ENCODE results near the gene TUBA3E. TPM values are rescaled to one million over a fixed set of nuclear protein-coding genes. Genes with fewer than 3 reads are reported as not detected.
"Not testable (repeated sequence)": the region's sequence is repeated elsewhere in the genome, so short reads cannot be mapped to it uniquely, and the experiment has no call there.

TUBA3E gene
- total RNA-seq, 2 experiments from 2014 or later: not detected

DNA sequence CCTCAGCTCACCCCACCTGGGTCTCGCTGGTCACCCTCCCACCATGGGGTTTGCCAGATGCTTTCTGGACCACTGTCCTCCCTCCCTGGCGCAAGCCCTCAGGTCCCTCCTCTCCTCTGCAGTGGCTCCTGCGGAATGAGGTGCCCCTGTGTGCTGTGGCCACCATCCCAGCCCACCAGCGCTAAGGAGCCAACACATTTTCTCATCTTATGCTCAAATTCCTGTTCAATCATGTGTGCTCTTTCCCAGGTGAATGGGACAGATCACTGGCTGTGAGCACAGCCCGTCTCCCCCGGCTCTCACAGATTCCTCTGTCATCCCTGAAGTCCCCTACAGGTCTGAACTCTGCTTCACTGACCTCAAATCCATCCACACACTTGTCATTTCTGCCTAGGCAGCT, 38.1 kb downstream of the TUBA3E start:
- Histone ChIP-seq H3K9me2 (ENCODE audit: insufficient read depth, low read length) (no peaks in the 10 kb centered on the region), H3K79me2 (ENCODE audit: insufficient read depth, low read depth, low read length) (no peaks in the 10 kb centered on the region), H3K36me3 (ENCODE audit: insufficient read depth, low read length) (peaks cover 40% of the 10 kb centered on the region), H3K4me3 (ENCODE audit: low read depth, low read length, poor library complexity, severe bottlenecking) (no peak overlapping the region), H3K4me1 (ENCODE audit: insufficient read depth, low read length, poor library complexity, severe bottlenecking) (peaks cover 15% of the 10 kb centered on the region), H3K9me3 (ENCODE audit: low read length) (no peaks in the 10 kb centered on the region), H3K27ac (ENCODE audit: low read depth, low read length, poor library complexity, severe bottlenecking) (no peak overlapping the region), H2AFZ (ENCODE audit: low read length) (no peak overlapping the region), H4K20me1 (ENCODE audit: insufficient read depth, low read length) (no peaks in the 10 kb centered on the region), H3K4me2 (ENCODE audit: low read length) (no peak overlapping the region)
- TF ChIP-seq EZH2phosphoT487 (IDR thresholded peaks at IDR 0.05; ENCODE audit: borderline replicate concordance, low read depth, low read length): no peak
- TF ChIP-seq, protein P1, sequence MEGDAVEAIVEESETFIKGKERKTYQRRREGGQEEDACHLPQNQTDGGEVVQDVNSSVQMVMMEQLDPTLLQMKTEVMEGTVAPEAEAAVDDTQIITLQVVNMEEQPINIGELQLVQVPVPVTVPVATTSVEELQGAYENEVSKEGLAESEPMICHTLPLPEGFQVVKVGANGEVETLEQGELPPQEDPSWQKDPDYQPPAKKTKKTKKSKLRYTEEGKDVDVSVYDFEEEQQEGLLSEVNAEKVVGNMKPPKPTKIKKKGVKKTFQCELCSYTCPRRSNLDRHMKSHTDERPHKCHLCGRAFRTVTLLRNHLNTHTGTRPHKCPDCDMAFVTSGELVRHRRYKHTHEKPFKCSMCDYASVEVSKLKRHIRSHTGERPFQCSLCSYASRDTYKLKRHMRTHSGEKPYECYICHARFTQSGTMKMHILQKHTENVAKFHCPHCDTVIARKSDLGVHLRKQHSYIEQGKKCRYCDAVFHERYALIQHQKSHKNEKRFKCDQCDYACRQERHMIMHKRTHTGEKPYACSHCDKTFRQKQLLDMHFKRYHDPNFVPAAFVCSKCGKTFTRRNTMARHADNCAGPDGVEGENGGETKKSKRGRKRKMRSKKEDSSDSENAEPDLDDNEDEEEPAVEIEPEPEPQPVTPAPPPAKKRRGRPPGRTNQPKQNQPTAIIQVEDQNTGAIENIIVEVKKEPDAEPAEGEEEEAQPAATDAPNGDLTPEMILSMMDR (conservative IDR thresholded peaks at IDR 0.05; ENCODE audit: low read length): no peak
- ChIA-PET CTCF (ENCODE audit: unreplicated experiment) (no interaction called here), POLR2A (no interaction called here)
- intact Hi-C loops (cut with micrococcal nuclease; ENCODE audit: unreplicated experiment): no loop called here
- no TSS peak for BruUV-seq (replicated peaks)
- DNase-seq (ENCODE audit: low spot score): no peak

DNA sequence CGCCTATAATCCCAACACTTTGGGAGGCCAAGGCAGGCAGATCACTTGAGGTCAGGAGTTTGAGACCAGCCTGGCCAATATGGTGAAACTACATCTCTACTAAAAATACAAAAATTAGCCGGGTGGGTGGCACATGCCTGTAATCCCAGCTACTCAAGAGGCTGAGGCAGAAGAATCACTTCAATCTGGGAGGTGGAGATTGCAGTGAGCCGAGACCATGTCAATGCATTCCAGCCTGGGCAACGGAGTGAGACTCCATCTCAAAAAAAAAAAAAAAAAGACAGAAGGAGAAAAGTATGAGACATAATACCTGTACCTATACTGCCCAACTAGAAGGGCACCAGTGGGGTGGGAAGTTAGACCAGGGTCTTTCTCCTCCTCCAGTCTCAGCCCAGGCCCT, 38.9 kb downstream of the TUBA3E start:
- H2AFZ ChIP-seq (ENCODE audit: low read length); BruUV-seq (replicated peaks); H3K9me2 ChIP-seq (ENCODE audit: insufficient read depth, low read length); H3K27ac ChIP-seq (ENCODE audit: low read depth, low read length, poor library complexity, severe bottlenecking); H4K20me1 ChIP-seq (ENCODE audit: insufficient read depth, low read length); H3K79me2 ChIP-seq (ENCODE audit: insufficient read depth, low read depth, low read length); intact Hi-C loops (cut with micrococcal nuclease; ENCODE audit: unreplicated experiment); H3K9me3 ChIP-seq (ENCODE audit: low read length); DNase-seq (ENCODE audit: low spot score); CTCF ChIA-PET (ENCODE audit: unreplicated experiment); H3K4me3 ChIP-seq (ENCODE audit: low read depth, low read length, poor library complexity, severe bottlenecking); H3K4me2 ChIP-seq (ENCODE audit: low read length): not testable (repeated sequence)
- POLR2A ChIA-PET: interaction anchor here (0.6 kb wide), 1 partner anchor 10 kb away, joined by 3 read pairs; no protein-coding TSS in a partner anchor
- Histone ChIP-seq H3K36me3 (ENCODE audit: insufficient read depth, low read length) (peaks cover 41% of the 10 kb centered on the region), H3K4me1 (ENCODE audit: insufficient read depth, low read length, poor library complexity, severe bottlenecking) (peaks cover 15% of the 10 kb centered on the region)

DNA sequence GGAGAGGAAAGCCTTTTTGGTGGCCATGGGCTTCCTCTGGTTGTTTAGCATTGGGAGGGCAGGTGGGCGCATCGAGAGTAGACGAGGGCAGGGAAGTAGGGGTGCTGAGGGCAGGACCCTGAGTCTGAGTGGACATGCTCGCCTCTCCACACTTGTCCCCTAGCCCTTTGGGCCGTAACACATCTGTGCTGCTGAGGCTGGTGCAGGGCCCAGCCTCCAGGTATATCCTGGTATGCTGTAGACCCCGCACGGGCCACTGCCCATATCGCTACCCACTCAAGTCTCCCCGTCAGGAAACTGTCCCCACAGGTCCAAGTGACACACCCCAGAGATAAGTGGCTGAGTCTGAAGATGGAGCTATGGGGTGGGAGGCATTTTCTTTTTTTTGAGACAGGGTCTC, 39.6 kb downstream of the TUBA3E start:
- BruUV-seq (replicated peaks): no TSS peak
- TF ChIP-seq, protein P1 (conservative IDR thresholded peaks at IDR 0.05; ENCODE audit: low read length): no peak
- TF ChIP-seq EZH2phosphoT487 (IDR thresholded peaks at IDR 0.05; ENCODE audit: borderline replicate concordance, low read depth, low read length): no peak
- Histone ChIP-seq H3K9me2 (ENCODE audit: insufficient read depth, low read length) (no peaks in the 10 kb centered on the region), H3K4me2 (ENCODE audit: low read length) (no peak overlapping the region), H2AFZ (ENCODE audit: low read length) (no peak overlapping the region), H3K4me1 (ENCODE audit: insufficient read depth, low read length, poor library complexity, severe bottlenecking) (peaks cover 15% of the 10 kb centered on the region), H3K79me2 (ENCODE audit: insufficient read depth, low read depth, low read length) (no peaks in the 10 kb centered on the region), H4K20me1 (ENCODE audit: insufficient read depth, low read length) (no peaks in the 10 kb centered on the region), H3K27ac (ENCODE audit: low read depth, low read length, poor library complexity, severe bottlenecking) (peak overlapping the region; percentile 35), H3K4me3 (ENCODE audit: low read depth, low read length, poor library complexity, severe bottlenecking) (no peak overlapping the region), H3K36me3 (ENCODE audit: insufficient read depth, low read length) (peaks cover 34% of the 10 kb centered on the region), H3K9me3 (ENCODE audit: low read length) (no peaks in the 10 kb centered on the region)
- intact Hi-C loops (cut with micrococcal nuclease; ENCODE audit: unreplicated experiment): no loop called here
- no peak for DNase-seq (ENCODE audit: low spot score)
- ChIA-PET CTCF (ENCODE audit: unreplicated experiment) (no interaction called here), POLR2A (interaction anchor here (0.6 to 0.7 kb wide), 2 partner anchors 9 to 256 kb away, joined by 3 read pairs; no protein-coding TSS in a partner anchor)

DNA sequence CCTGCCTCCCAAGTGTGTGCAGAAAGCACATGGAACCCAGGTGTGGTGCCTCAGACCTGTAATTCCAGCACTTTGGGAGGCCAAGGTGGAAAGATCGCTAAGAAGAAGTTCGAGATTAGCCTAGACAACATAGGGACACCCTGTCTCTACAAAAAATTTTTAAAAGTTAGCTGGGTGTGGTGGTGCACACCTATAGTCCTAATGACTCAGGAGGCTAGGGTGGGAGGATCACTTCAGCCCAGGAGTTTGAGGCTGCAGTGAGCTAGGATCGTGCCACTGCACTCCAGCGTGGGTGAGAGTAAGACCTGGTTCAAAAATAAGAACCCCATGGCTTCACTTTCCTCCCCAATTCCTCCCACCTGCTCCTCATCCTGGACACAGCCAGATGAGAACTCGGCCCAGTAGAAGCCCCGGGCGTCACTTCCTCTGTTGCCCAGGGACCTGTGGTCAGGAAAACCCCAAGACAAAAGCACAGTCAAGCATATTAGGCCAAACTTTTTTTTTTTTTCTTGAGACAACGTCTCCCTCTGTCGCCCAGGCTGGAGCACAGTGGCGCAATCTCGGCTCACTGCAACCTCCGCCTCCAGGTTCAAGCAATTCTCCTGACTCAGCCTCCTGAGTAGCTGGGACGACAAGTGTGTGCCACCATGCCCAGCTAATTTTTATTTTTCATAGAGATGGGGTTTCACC, 40.3 kb downstream of the TUBA3E start:
- H3K9me3 ChIP-seq (ENCODE audit: low read length); H3K79me2 ChIP-seq (ENCODE audit: insufficient read depth, low read depth, low read length); H3K9me2 ChIP-seq (ENCODE audit: insufficient read depth, low read length); H3K4me3 ChIP-seq (ENCODE audit: low read depth, low read length, poor library complexity, severe bottlenecking); H2AFZ ChIP-seq (ENCODE audit: low read length); H3K4me2 ChIP-seq (ENCODE audit: low read length); BruUV-seq (replicated peaks); H4K20me1 ChIP-seq (ENCODE audit: insufficient read depth, low read length); CTCF ChIA-PET (ENCODE audit: unreplicated experiment): not testable (repeated sequence)
- peaks cover 15% of the 10 kb centered on the region for H3K4me1 ChIP-seq (ENCODE audit: insufficient read depth, low read length, poor library complexity, severe bottlenecking)
- peak overlapping the region; percentile 35 for H3K27ac ChIP-seq (ENCODE audit: low read depth, low read length, poor library complexity, severe bottlenecking)
- intact Hi-C loops (cut with micrococcal nuclease; ENCODE audit: unreplicated experiment): loop anchor here (2.0 kb wide), 1 partner anchor 175 kb away; no protein-coding TSS in a partner anchor
- POLR2A ChIA-PET: interaction anchor here (0.7 to 1.0 kb wide), 2 partner anchors 183 to 256 kb away, joined by 3 read pairs; no protein-coding TSS in a partner anchor
- H3K36me3 ChIP-seq (ENCODE audit: insufficient read depth, low read length): peaks cover 34% of the 10 kb centered on the region
- DNase-seq (ENCODE audit: low spot score): peak; percentile 47

DNA sequence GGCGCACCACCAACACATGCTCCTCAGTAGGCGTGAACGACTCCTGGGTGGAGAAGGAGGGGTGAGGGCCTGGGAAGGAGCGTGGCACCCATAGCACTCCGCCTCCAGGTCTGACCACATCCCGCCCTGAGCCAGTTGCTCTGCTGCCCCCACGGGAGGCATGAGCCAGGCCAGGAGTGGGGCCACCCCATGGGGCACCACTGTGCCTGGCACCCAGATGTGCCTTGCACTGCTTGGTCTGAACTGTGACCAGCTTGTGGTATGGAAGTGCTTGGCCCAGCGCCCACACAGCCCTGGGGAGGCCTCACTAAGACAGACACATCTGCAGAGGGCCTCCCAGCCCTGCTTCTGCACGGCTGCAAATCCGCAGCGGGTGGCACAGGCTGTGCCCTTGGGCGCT, 40.9 kb downstream of the TUBA3E start:
- H3K9me3 ChIP-seq (ENCODE audit: low read length); H3K4me3 ChIP-seq (ENCODE audit: low read depth, low read length, poor library complexity, severe bottlenecking); BruUV-seq (replicated peaks); H3K79me2 ChIP-seq (ENCODE audit: insufficient read depth, low read depth, low read length); H2AFZ ChIP-seq (ENCODE audit: low read length); H3K4me2 ChIP-seq (ENCODE audit: low read length); H3K9me2 ChIP-seq (ENCODE audit: insufficient read depth, low read length); H4K20me1 ChIP-seq (ENCODE audit: insufficient read depth, low read length); CTCF ChIA-PET (ENCODE audit: unreplicated experiment): not testable (repeated sequence)
- Histone ChIP-seq H3K4me1 (ENCODE audit: insufficient read depth, low read length, poor library complexity, severe bottlenecking) (peaks cover 15% of the 10 kb centered on the region), H3K36me3 (ENCODE audit: insufficient read depth, low read length) (peaks cover 34% of the 10 kb centered on the region), H3K27ac (ENCODE audit: low read depth, low read length, poor library complexity, severe bottlenecking) (peak overlapping the region; percentile 35)
- DNase-seq (ENCODE audit: low spot score): peak; percentile 5
- POLR2A ChIA-PET: interaction anchor here (0.6 to 1.0 kb wide), 2 partner anchors 82 to 184 kb away, joined by 3 read pairs; no protein-coding TSS in a partner anchor
- intact Hi-C loops (cut with micrococcal nuclease; ENCODE audit: unreplicated experiment): loop anchor here (2.0 kb wide), 1 partner anchor 175 kb away; no protein-coding TSS in a partner anchor

Measured in OCI-LY7 (cell line).